ENCODE results near the gene DOCK10.

- no peak for TF ChIP-seq EP300 (IDR thresholded peaks at IDR 0.05)
- no peak for TF ChIP-seq CTCF (IDR thresholded peaks at IDR 0.05)
- TF ChIP-seq POLR2A (IDR thresholded peaks at IDR 0.05): no peak
Measured at GRCh38 chr2:224958462-224958857, 83.8 kb downstream of the DOCK10 start.

All from suprapubic skin (tissue), 3 donors.